ENCODE data around the gene GNB1L. TPM values are rescaled to one million over a fixed set of nuclear protein-coding genes. Genes with fewer than 3 reads are reported as not detected.

GNB1L gene
- total and polyA plus RNA-seq, 5 donors from 2014 or later, result 8.2 to 29.8 (median 15.2) TPM

- Histone ChIP-seq H3K27me3 (ENCODE audit: control insufficient read depth, insufficient read depth, low read length) (no peaks in the 10 kb centered on the region), H3K9me3 (ENCODE audit: control insufficient read depth in 2 of 2, low read length in 2 of 2) (no peaks in the 10 kb centered on the region), H3K27ac (ENCODE audit: insufficient read depth, low read length, poor library complexity, severe bottlenecking) (no peak overlapping the region), H3K36me3 (ENCODE audit: control insufficient read depth, insufficient read depth, low read length) (peaks cover 2% of the 10 kb centered on the region), H3K4me3 (ENCODE audit: low read depth, low read length) (no peak overlapping the region), H3K4me1 (ENCODE audit: control insufficient read depth, insufficient read depth, low read length, poor library complexity, severe bottlenecking) (peaks cover 20% of the 10 kb centered on the region)
- Mint-ChIP-seq H3K27me3 (no peaks in the 10 kb centered on the region), H3K36me3 (no peaks in the 10 kb centered on the region), H3K9me3 (no peaks in the 10 kb centered on the region), H3K4me1 (peaks cover 0 to 16% (median 5%) of the 10 kb centered on the region in 4 donors), H3K27ac (no peak overlapping the region), H3K4me3 (no peak overlapping the region)
- DNase-seq (no peak), ATAC-seq (ENCODE audit: low read depth in 2 of 2) (no peak)
Measured at GRCh38 chr22:19877626-19878339, 23.1 kb upstream of the GNB1L start.

GRCh38 chr22:19876941-19877625 lies 22.4 kb upstream of the GNB1L start:
- Histone ChIP-seq H3K4me3 (ENCODE audit: low read depth, low read length) (no peak overlapping the region), H3K9me3 (ENCODE audit: control insufficient read depth in 2 of 2, low read length in 2 of 2) (no peaks in the 10 kb centered on the region), H3K27ac (ENCODE audit: insufficient read depth, low read length, poor library complexity, severe bottlenecking) (no peak overlapping the region), H3K4me1 (ENCODE audit: control insufficient read depth, insufficient read depth, low read length, poor library complexity, severe bottlenecking) (peaks cover 20% of the 10 kb centered on the region), H3K27me3 (ENCODE audit: control insufficient read depth, insufficient read depth, low read length) (no peaks in the 10 kb centered on the region), H3K36me3 (ENCODE audit: control insufficient read depth, insufficient read depth, low read length) (peaks cover 2% of the 10 kb centered on the region)
- H3K36me3 Mint-ChIP-seq, result no peaks in the 10 kb centered on the region
- H3K27ac Mint-ChIP-seq, result no peak overlapping the region
- no peaks in the 10 kb centered on the region for H3K9me3 Mint-ChIP-seq
- no peaks in the 10 kb centered on the region for H3K27me3 Mint-ChIP-seq
- H3K4me3 Mint-ChIP-seq, result no peak overlapping the region
- ATAC-seq (ENCODE audit: low read depth in 2 of 2) (no peak), DNase-seq (no peak)
- peaks cover 0 to 15% (median 5%) of the 10 kb centered on the region in 4 donors for H3K4me1 Mint-ChIP-seq

- Mint-ChIP-seq H3K36me3 (no peaks in the 10 kb centered on the region), H3K4me3 (no peak overlapping the region), H3K4me1 (peaks cover 0 to 15% (median 5%) of the 10 kb centered on the region in 4 donors), H3K9me3 (no peaks in the 10 kb centered on the region), H3K27ac (no peak overlapping the region), H3K27me3 (no peaks in the 10 kb centered on the region)
- Histone ChIP-seq H3K4me3 (ENCODE audit: low read depth, low read length) (no peak overlapping the region), H3K36me3 (ENCODE audit: control insufficient read depth, insufficient read depth, low read length) (peaks cover 2% of the 10 kb centered on the region), H3K27me3 (ENCODE audit: control insufficient read depth, insufficient read depth, low read length) (no peaks in the 10 kb centered on the region), H3K9me3 (ENCODE audit: control insufficient read depth in 2 of 2, low read length in 2 of 2) (no peaks in the 10 kb centered on the region), H3K4me1 (ENCODE audit: control insufficient read depth, insufficient read depth, low read length, poor library complexity, severe bottlenecking) (peaks cover 20% of the 10 kb centered on the region), H3K27ac (ENCODE audit: insufficient read depth, low read length, poor library complexity, severe bottlenecking) (no peak overlapping the region)
- no peak for ATAC-seq (ENCODE audit: low read depth in 2 of 2)
- no peak for DNase-seq
Measured at GRCh38 chr22:19876314-19876940, 21.8 kb upstream of the GNB1L start.

- Histone ChIP-seq H3K4me3 (ENCODE audit: low read depth, low read length) (no peak overlapping the region), H3K27me3 (ENCODE audit: control insufficient read depth, insufficient read depth, low read length) (no peaks in the 10 kb centered on the region), H3K4me1 (ENCODE audit: control insufficient read depth, insufficient read depth, low read length, poor library complexity, severe bottlenecking) (peaks cover 20% of the 10 kb centered on the region), H3K27ac (ENCODE audit: insufficient read depth, low read length, poor library complexity, severe bottlenecking) (no peak overlapping the region), H3K36me3 (ENCODE audit: control insufficient read depth, insufficient read depth, low read length) (peaks cover 2% of the 10 kb centered on the region), H3K9me3 (ENCODE audit: control insufficient read depth in 2 of 2, low read length in 2 of 2) (no peaks in the 10 kb centered on the region)
- no peak overlapping the region for H3K27ac Mint-ChIP-seq
- peak overlapping the region in 1 of 4 donors; percentile 15 for H3K4me3 Mint-ChIP-seq
- ATAC-seq (ENCODE audit: low read depth in 2 of 2) (no peak), DNase-seq (no peak)
- no peaks in the 10 kb centered on the region for H3K36me3 Mint-ChIP-seq
- peaks cover 0 to 15% (median 5%) of the 10 kb centered on the region in 4 donors for H3K4me1 Mint-ChIP-seq
- H3K9me3 Mint-ChIP-seq, result no peaks in the 10 kb centered on the region
- no peaks in the 10 kb centered on the region for H3K27me3 Mint-ChIP-seq
Measured at GRCh38 chr22:19875531-19876313, 21.0 kb upstream of the GNB1L start.

- peaks cover 2% of the 10 kb centered on the region for H3K36me3 ChIP-seq (ENCODE audit: control insufficient read depth, insufficient read depth, low read length)
- Mint-ChIP-seq H3K9me3 (no peaks in the 10 kb centered on the region), H3K36me3 (no peaks in the 10 kb centered on the region), H3K27me3 (no peaks in the 10 kb centered on the region), H3K27ac (peak overlapping the region in 1 of 3 donors; percentile 85), H3K4me1 (peaks cover 0 to 15% (median 5%) of the 10 kb centered on the region in 4 donors), H3K4me3 (no peak overlapping the region)
- DNase-seq, result no peak
- H3K4me3 ChIP-seq (ENCODE audit: low read depth, low read length), result no peak overlapping the region
- no peaks in the 10 kb centered on the region for H3K27me3 ChIP-seq (ENCODE audit: control insufficient read depth, insufficient read depth, low read length)
- ATAC-seq (ENCODE audit: low read depth in 2 of 2), result no peak
- no peaks in the 10 kb centered on the region for H3K9me3 ChIP-seq (ENCODE audit: control insufficient read depth in 2 of 2, low read length in 2 of 2)
- H3K4me1 ChIP-seq (ENCODE audit: control insufficient read depth, insufficient read depth, low read length, poor library complexity, severe bottlenecking), result peaks cover 20% of the 10 kb centered on the region
- peak overlapping the region; percentile 57 for H3K27ac ChIP-seq (ENCODE audit: insufficient read depth, low read length, poor library complexity, severe bottlenecking)
Measured at GRCh38 chr22:19875061-19875530, 20.4 kb upstream of the GNB1L start.

- Mint-ChIP-seq H3K9me3 (no peaks in the 10 kb centered on the region), H3K4me3 (peak overlapping the region in 1 of 4 donors; percentile 43), H3K27me3 (no peaks in the 10 kb centered on the region), H3K27ac (peak overlapping the region in 2 of 3 donors; percentile 74 to 85), H3K36me3 (no peaks in the 10 kb centered on the region), H3K4me1 (peaks cover 0 to 15% (median 5%) of the 10 kb centered on the region in 4 donors)
- ATAC-seq (ENCODE audit: low read depth in 2 of 2), result peak; percentile 50 to 72
- peak in 2 of 3 donors; percentile 30 to 82 for DNase-seq
- Histone ChIP-seq H3K36me3 (ENCODE audit: control insufficient read depth, insufficient read depth, low read length) (peaks cover 2% of the 10 kb centered on the region), H3K4me1 (ENCODE audit: control insufficient read depth, insufficient read depth, low read length, poor library complexity, severe bottlenecking) (peaks cover 20% of the 10 kb centered on the region), H3K27ac (ENCODE audit: insufficient read depth, low read length, poor library complexity, severe bottlenecking) (peak overlapping the region; percentile 57), H3K9me3 (ENCODE audit: control insufficient read depth in 2 of 2, low read length in 2 of 2) (no peaks in the 10 kb centered on the region), H3K27me3 (ENCODE audit: control insufficient read depth, insufficient read depth, low read length) (no peaks in the 10 kb centered on the region), H3K4me3 (ENCODE audit: low read depth, low read length) (no peak overlapping the region)
Measured at GRCh38 chr22:19874307-19875060, 19.8 kb upstream of the GNB1L start.

- H3K36me3 ChIP-seq (ENCODE audit: control insufficient read depth, insufficient read depth, low read length), result peaks cover 2% of the 10 kb centered on the region
- DNase-seq (no peak), ATAC-seq (ENCODE audit: low read depth in 2 of 2) (no peak)
Measured at GRCh38 chr22:19873960-19874306, 19.3 kb upstream of the GNB1L start.

More at GRCh38 chr22:19873960-19874306, 19.3 kb upstream of the GNB1L start:
- Mint-ChIP-seq H3K4me1 (peaks cover 0 to 12% (median 5%) of the 10 kb centered on the region in 4 donors), H3K9me3 (no peaks in the 10 kb centered on the region), H3K27ac (peak overlapping the region in 2 of 3 donors; percentile 42 to 74), H3K27me3 (no peaks in the 10 kb centered on the region), H3K4me3 (peak overlapping the region in 2 of 4 donors; percentile 41 to 51), H3K36me3 (no peaks in the 10 kb centered on the region)
- peaks cover 20% of the 10 kb centered on the region for H3K4me1 ChIP-seq (ENCODE audit: control insufficient read depth, insufficient read depth, low read length, poor library complexity, severe bottlenecking)
- no peaks in the 10 kb centered on the region for H3K27me3 ChIP-seq (ENCODE audit: control insufficient read depth, insufficient read depth, low read length)
- no peaks in the 10 kb centered on the region for H3K9me3 ChIP-seq (ENCODE audit: control insufficient read depth in 2 of 2, low read length in 2 of 2)
- no peak overlapping the region for H3K4me3 ChIP-seq (ENCODE audit: low read depth, low read length)
- H3K27ac ChIP-seq (ENCODE audit: insufficient read depth, low read length, poor library complexity, severe bottlenecking), result no peak overlapping the region
